SK-N-SH treated with all-trans-retinoic acid at 6 μM for 48 hours (cell line): ENCODE measurements around the gene THADA.

Experiments used
- ARNTL ChIP-seq: fragments of 450-650 bp; formaldehyde crosslinking; IDR thresholded peaks from 2 replicates; pipeline ENCODE4 v1.5.0; 2020; ENCODE audit warnings: low read depth, mild to moderate bottlenecking, moderate library complexity, borderline replicate concordance
- RARB ChIP-seq: fragments of 250-450 bp; sonication (Bioruptor Pico); IDR thresholded peaks from 2 replicates; pipeline ENCODE4 v1.8.0; 2021; ENCODE audit warnings: mild to moderate bottlenecking, moderate library complexity
- TOX ChIP-seq: fragments of 250-450 bp; sonication (Bioruptor Pico); IDR thresholded peaks from 2 replicates; pipeline ENCODE4 v1.8.0; 2021; ENCODE audit warnings: mild to moderate bottlenecking, moderate library complexity, borderline replicate concordance
- ZFP30 ChIP-seq: fragments of 450-650 bp; formaldehyde crosslinking; IDR thresholded peaks from 2 replicates; pipeline ENCODE4 v1.5.0; 2022; ENCODE audit warnings: mild to moderate bottlenecking, moderate library complexity
- ZNF565 ChIP-seq: fragments of 450-650 bp; formaldehyde crosslinking; conservative IDR thresholded peaks from 2 replicates; pipeline ENCODE4 v1.5.0; 2020; ENCODE audit warnings: low read depth, mild to moderate bottlenecking, moderate library complexity
- TF ChIP-seq, protein P1 (sequence below): fragments of 250-450 bp; sonication (Bioruptor Pico); IDR thresholded peaks from 2 replicates; pipeline ENCODE4 v1.5.1; 2021; ENCODE audit warnings: mild to moderate bottlenecking, moderate library complexity
- TF ChIP-seq, protein P2 (sequence below): fragments of 250-450 bp; sonication (Bioruptor Pico); IDR thresholded peaks from 2 replicates; pipeline ENCODE4 v1.5.0; 2020; ENCODE audit warnings: mild to moderate bottlenecking, moderate library complexity

DNA sequence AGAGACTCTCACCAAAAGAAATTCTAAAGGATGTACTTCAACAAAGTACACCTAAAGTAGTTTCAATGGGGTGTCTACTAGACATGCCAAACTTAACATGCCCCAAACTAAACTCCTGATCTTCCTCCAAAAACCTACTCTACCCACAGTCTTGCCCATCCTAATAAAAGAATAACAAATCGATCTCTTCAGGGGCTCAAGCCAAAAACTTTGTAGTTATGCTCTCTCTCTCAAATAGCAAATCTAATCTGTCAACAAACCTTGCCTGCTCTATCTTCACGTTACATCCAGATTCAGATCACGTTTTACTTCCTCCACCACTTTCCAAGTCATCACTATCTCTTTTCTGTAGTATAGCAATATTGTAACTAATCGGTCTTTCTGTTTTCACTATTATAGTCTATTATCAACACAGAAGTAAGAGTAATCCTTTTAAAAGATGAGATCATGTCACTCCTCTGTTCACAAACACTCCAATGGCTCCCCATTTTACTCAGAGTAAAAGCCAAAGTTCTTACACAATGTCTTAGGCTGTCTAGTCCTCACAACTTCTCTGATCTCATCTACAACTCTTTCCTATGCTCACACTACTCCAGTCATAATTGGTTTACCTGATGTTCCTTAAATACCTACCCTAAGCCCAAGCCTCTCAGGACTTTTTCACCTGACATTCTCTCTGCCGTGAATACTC is 79.9 kb downstream of the THADA start:
- no peak for TF ChIP-seq TOX (CRISPR knock-in tag)
- TF ChIP-seq ZNF565 = no peak
- no peak for TF ChIP-seq ZFP30 (CRISPR knock-in tag)
- TF ChIP-seq, protein P1, sequence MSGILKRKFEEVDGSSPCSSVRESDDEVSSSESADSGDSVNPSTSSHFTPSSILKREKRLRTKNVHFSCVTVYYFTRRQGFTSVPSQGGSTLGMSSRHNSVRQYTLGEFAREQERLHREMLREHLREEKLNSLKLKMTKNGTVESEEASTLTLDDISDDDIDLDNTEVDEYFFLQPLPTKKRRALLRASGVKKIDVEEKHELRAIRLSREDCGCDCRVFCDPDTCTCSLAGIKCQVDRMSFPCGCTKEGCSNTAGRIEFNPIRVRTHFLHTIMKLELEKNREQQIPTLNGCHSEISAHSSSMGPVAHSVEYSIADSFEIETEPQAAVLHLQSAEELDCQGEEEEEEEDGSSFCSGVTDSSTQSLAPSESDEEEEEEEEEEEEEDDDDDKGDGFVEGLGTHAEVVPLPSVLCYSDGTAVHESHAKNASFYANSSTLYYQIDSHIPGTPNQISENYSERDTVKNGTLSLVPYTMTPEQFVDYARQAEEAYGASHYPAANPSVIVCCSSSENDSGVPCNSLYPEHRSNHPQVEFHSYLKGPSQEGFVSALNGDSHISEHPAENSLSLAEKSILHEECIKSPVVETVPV = no peak
- TF ChIP-seq ARNTL (CRISPR knock-in tag) = no peak
- TF ChIP-seq, protein P2, sequence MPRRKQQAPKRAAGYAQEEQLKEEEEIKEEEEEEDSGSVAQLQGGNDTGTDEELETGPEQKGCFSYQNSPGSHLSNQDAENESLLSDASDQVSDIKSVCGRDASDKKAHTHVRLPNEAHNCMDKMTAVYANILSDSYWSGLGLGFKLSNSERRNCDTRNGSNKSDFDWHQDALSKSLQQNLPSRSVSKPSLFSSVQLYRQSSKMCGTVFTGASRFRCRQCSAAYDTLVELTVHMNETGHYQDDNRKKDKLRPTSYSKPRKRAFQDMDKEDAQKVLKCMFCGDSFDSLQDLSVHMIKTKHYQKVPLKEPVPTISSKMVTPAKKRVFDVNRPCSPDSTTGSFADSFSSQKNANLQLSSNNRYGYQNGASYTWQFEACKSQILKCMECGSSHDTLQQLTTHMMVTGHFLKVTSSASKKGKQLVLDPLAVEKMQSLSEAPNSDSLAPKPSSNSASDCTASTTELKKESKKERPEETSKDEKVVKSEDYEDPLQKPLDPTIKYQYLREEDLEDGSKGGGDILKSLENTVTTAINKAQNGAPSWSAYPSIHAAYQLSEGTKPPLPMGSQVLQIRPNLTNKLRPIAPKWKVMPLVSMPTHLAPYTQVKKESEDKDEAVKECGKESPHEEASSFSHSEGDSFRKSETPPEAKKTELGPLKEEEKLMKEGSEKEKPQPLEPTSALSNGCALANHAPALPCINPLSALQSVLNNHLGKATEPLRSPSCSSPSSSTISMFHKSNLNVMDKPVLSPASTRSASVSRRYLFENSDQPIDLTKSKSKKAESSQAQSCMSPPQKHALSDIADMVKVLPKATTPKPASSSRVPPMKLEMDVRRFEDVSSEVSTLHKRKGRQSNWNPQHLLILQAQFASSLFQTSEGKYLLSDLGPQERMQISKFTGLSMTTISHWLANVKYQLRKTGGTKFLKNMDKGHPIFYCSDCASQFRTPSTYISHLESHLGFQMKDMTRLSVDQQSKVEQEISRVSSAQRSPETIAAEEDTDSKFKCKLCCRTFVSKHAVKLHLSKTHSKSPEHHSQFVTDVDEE = no peak
- no peak for TF ChIP-seq RARB (CRISPR knock-in tag)
